HEK293T (cell line): Measurements from ENCODE around the gene ADGRL2.

ENCODE experiments used
- ARNT ChIP-seq: fragments of 450-650 bp; IDR thresholded peaks from 2 replicates; pipeline ENCODE4 v1.6.1; 2017; ENCODE audit warnings: mild to moderate bottlenecking
- BHLHE40 ChIP-seq: fragments of 450-650 bp; IDR thresholded peaks from 2 replicates; pipeline ENCODE4 v1.6.1; 2016; ENCODE audit warnings: mild to moderate bottlenecking, moderate library complexity, borderline replicate concordance
- CTBP1 ChIP-seq: fragments of 450-650 bp; IDR thresholded peaks from 2 replicates; pipeline ENCODE4 v1.6.1; 2016; ENCODE audit warnings: borderline replicate concordance
- ELF4 ChIP-seq: fragments of 450-650 bp; IDR thresholded peaks from 2 replicates; pipeline ENCODE4 v1.6.1; 2017; ENCODE audit warnings: antibody characterized with exemption
- FOXA1 ChIP-seq: fragments of 450-650 bp; IDR thresholded peaks from 2 replicates; pipeline ENCODE4 v1.6.1; 2016; ENCODE audit warnings: mild to moderate bottlenecking
- FOXK2 ChIP-seq: fragments of 450-650 bp; IDR thresholded peaks from 2 replicates; pipeline ENCODE4 v1.6.1; 2016; ENCODE audit warnings: mild to moderate bottlenecking
- FOXM1 ChIP-seq: fragments of 450-650 bp; IDR thresholded peaks from 2 replicates; pipeline ENCODE4 v1.6.1; 2017; ENCODE audit warnings: mild to moderate bottlenecking, borderline replicate concordance
- HDGF ChIP-seq: fragments of 450-650 bp; IDR thresholded peaks from 2 replicates; pipeline ENCODE4 v1.6.1; 2017; ENCODE audit warnings: antibody characterized with exemption, borderline replicate concordance
- NFRKB ChIP-seq: fragments of 450-650 bp; IDR thresholded peaks from 2 replicates; pipeline ENCODE4 v1.6.1; 2016; ENCODE audit warnings: mild to moderate bottlenecking, moderate library complexity
- PKNOX1 ChIP-seq: fragments of 450-650 bp; IDR thresholded peaks from 2 replicates; pipeline ENCODE4 v1.6.1; 2016
- SP1 ChIP-seq: fragments of 450-650 bp; IDR thresholded peaks from 2 replicates; pipeline ENCODE4 v1.6.1; 2017
- SUZ12 ChIP-seq: fragments of 450-650 bp; IDR thresholded peaks from 2 replicates; pipeline ENCODE4 v1.6.1; 2016; ENCODE audit warnings: mild to moderate bottlenecking
- TARDBP ChIP-seq: fragments of 450-650 bp; IDR thresholded peaks from 2 replicates; pipeline ENCODE4 v1.6.1; 2016
- ZNF384 ChIP-seq: fragments of 450-650 bp; IDR thresholded peaks from 2 replicates; pipeline ENCODE4 v1.6.1; 2016

GRCh38 chr1:81954534-81955020, 153.8 kb downstream of the ADGRL2 start:
- TF ChIP-seq SP1 (no peak), NFRKB (no peak), ELF4 (no peak), ZNF384 (no peak), CTBP1 (no peak), TARDBP (no peak), ARNT (no peak), BHLHE40 (no peak), FOXM1 (no peak), HDGF (no peak), FOXK2 (no peak), FOXA1 (no peak), SUZ12 (no peak), PKNOX1 (peak; percentile 86)
